GM13977 (cell line): ENCODE measurements around the gene C9orf43.
A peak's percentile ranks its signal among the peaks of the same experiment; 100 is the strongest.
"Not testable (repeated sequence)": the region's sequence is repeated elsewhere in the genome, so short reads cannot be mapped to it uniquely, and the experiment has no call there.

Experiments
- DNase-seq: peaks from one replicate; pipeline ENCODE4 v3.0.0; 2012; ENCODE audit warnings: low spot score
- in situ Hi-C: fragments of 300-500 bp; cut with MboI; formaldehyde crosslinking; loops from one replicate; pipeline ENCODE4 v1.12.0; 2022; ENCODE audit warnings: low sequenced_read_pairs, low pct_unique_long_range_greater_than_20kb, mixed read lengths, inconsistent platforms; ENCODE audit not compliant: unreplicated experiment
- TF ChIP-seq, protein P1 (sequence below): IDR thresholded peaks from 2 replicates; pipeline ENCODE4 v1.5.1; 2012; ENCODE audit warnings: mild to moderate bottlenecking, control low read depth; ENCODE audit not compliant: insufficient read depth; ENCODE audit errors: extremely low read depth, missing control alignments

C9orf43 gene

GRCh38 chr9:113431191-113431590 lies 20.6 kb downstream of the C9orf43 start:
- in situ Hi-C loops = no loop called here

GRCh38 chr9:113436728-113437515 lies 26.4 kb downstream of the C9orf43 start:
- TF ChIP-seq, protein P1, sequence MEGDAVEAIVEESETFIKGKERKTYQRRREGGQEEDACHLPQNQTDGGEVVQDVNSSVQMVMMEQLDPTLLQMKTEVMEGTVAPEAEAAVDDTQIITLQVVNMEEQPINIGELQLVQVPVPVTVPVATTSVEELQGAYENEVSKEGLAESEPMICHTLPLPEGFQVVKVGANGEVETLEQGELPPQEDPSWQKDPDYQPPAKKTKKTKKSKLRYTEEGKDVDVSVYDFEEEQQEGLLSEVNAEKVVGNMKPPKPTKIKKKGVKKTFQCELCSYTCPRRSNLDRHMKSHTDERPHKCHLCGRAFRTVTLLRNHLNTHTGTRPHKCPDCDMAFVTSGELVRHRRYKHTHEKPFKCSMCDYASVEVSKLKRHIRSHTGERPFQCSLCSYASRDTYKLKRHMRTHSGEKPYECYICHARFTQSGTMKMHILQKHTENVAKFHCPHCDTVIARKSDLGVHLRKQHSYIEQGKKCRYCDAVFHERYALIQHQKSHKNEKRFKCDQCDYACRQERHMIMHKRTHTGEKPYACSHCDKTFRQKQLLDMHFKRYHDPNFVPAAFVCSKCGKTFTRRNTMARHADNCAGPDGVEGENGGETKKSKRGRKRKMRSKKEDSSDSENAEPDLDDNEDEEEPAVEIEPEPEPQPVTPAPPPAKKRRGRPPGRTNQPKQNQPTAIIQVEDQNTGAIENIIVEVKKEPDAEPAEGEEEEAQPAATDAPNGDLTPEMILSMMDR = no peak
- no peak for DNase-seq
- in situ Hi-C loops = no loop called here

More at GRCh38 chr9:113431191-113431590, 20.6 kb downstream of the C9orf43 start:
- TF ChIP-seq, protein P1 = no peak
- no peak for DNase-seq

- in situ Hi-C loops, DNase-seq: not testable (repeated sequence)
Observed at GRCh38 chr9:113437716-113438115, 27.2 kb downstream of the C9orf43 start.

DNA sequence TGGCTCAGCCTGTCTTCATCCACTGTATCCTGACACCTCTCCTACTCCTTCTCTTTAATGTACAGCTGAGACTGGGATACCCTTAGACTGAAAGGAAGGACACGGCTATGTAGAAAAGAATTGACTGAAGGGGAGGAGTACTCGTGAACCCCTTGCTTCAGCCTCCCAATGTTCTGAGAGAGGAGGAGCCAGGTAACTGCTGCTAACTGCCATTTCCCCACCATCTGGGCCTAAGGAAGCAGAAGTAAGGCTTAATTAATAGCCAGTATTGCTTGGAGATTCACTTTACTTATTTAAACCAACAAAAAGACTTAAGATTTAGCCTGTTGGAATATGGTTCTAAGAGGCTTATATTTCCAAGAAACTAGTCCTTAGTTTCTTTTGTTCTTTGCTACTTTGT lies 34.2 kb downstream of the C9orf43 start:
- no peak for DNase-seq
- in situ Hi-C loops = no loop called here
- TF ChIP-seq, protein P1 = no peak

DNA sequence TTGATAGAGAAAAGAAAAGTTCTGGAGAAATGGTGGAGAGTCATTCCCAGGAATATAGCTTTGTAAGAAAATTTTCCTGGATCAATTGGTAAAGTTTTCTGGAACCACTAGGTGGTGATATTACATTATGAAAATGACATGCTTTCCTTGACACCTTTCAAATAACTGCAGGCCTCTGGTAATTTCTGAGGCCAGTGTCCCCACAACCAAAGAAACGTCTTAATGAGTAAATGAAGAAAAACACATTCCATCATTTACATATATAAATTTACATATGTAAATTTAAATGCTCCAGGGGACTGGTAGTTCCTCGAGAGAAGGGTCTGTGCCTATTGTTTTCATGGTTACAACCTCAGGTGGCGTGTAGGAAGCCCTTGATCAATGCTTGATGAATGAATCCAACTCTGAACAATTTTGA lies 35.8 kb downstream of the C9orf43 start:
- in situ Hi-C loops = no loop called here
- TF ChIP-seq, protein P1 = peak; percentile 55
- peak; percentile 81 for DNase-seq

- TF ChIP-seq, protein P1 = no peak
- in situ Hi-C loops = no loop called here
- DNase-seq = no peak
Observed at GRCh38 chr9:113449376-113449775, 38.8 kb downstream of the C9orf43 start.

DNA sequence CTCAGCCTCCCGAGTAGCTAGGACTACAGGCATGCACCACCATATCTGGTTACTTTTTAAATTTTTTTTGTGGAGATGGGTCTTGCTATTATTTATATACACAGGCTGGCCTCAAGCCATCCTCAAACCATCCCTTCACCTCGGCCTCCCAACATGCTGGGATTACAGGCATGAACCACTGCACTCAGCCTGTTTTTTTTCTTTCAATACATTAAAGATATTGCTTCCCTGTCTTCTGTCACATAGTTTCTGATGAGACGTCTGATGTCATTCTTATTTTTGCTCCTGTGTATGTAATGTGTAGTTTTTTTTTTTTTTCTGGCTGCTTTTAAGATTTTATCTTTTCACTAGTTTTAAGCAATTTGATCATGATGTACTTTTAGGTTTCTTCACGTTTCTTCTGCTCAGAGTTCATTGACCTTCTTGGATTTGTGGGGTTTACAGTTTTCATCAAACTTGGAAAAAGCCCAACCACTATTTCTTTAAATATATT lies 41.6 kb downstream of the C9orf43 start:
- DNase-seq = no peak
- in situ Hi-C loops = loop anchor here (10.0 to 25.0 kb wide), 2 partner anchors 143 to 210 kb away; no protein-coding TSS in a partner anchor
- TF ChIP-seq, protein P1 = no peak
